Tibial artery (tissue), 4 donors: Measurements from ENCODE around the gene TTC39C.

Experiments used
- DNase-seq, 2 donors: peaks; one replicate each; pipeline ENCODE4 v3.0.0-alpha.2; 2019
- H3K27ac ChIP-seq, 2 donors: fragments of 200-600 bp; sonication (generic) in 1 of 2; 1 replicate in 1 of 2; 2 replicates in 1 of 2; pipeline ENCODE4 v1.5.1; 2018 to 2019; ENCODE audit warnings: mild to moderate bottlenecking in 1 of 2
- H3K27me3 ChIP-seq, 2 donors: fragments of 200-600 bp; sonication (generic) in 1 of 2; one replicate each; pipeline versions ENCODE4 v1.5.1 to v1.6.0; 2016 to 2019
- H3K36me3 ChIP-seq, 3 donors: fragments of 200-600 bp; sonication (generic) in 2 of 3; one replicate each; pipeline ENCODE4 v1.5.1; 2016 to 2019; ENCODE audit warnings: mild to moderate bottlenecking in 2 of 3
- H3K4me1 ChIP-seq, 4 donors: fragments of 200-600 bp; sonication (generic) in 2 of 4; 1 replicate in 3 of 4; 2 replicates in 1 of 4; pipeline ENCODE4 v1.5.1; 2016 to 2019
- H3K4me3 ChIP-seq, 2 donors: fragments of 200-600 bp; sonication (generic) in 1 of 2; 1 replicate in 1 of 2; 2 replicates in 1 of 2; pipeline ENCODE4 v1.5.1; 2018 to 2019; ENCODE audit warnings: mild to moderate bottlenecking in 2 of 2
- H3K9me3 ChIP-seq, 3 donors: fragments of 200-600 bp; sonication (generic) in 1 of 3; one replicate each; pipeline ENCODE4 v1.5.1; 2016 to 2019
- intact Hi-C: fragments of 100-400 bp; cut with DNase I; formaldehyde crosslinking; loops from one replicate; pipeline ENCODE4 v1.15.0; 2023; ENCODE audit warnings: low total_unique reads
- TF ChIP-seq, protein P1 (sequence below), 2 experiments: fragments of 200-600 bp in 1 of 2; fragments of 450-650 bp in 1 of 2; IDR thresholded peaks; one replicate each; pipeline ENCODE4 v1.5.1; 2017 to 2019; ENCODE audit warnings: antibody characterized with exemption in 2 of 2, mild to moderate bottlenecking in 1 of 2, moderate library complexity in 1 of 2

Gene TTC39C

DNA sequence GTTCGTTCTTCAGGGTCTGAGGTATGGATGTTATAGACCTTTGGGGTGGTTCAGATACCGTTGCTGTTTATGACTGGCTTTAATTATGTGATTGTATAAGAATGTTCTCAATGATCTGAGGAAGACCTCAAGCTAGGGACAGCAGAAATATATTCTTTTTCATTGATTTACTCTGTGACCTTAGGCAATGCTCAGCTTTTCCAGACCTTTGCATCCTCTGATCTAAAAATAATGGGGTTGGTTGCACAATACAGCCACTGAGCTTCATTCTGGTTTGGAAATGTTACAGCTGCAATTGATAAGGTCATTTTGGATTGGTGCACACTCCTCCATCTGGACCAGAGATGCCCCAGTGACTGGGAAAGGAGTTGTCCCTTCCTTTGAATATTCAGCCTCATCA, 107.1 kb downstream of the TTC39C start:
- Histone ChIP-seq H3K9me3 (no peaks in the 10 kb centered on the region), H3K4me3 (no peak overlapping the region), H3K27me3 (no peaks in the 10 kb centered on the region), H3K27ac (no peak overlapping the region), H3K36me3 (peaks cover 0 to 14% (median 0%) of the 10 kb centered on the region in 3 donors), H3K4me1 (peaks cover 0 to 10% (median 1%) of the 10 kb centered on the region in 4 donors)
- no peak for DNase-seq
- intact Hi-C loops: no loop called here
- TF ChIP-seq, protein P1, sequence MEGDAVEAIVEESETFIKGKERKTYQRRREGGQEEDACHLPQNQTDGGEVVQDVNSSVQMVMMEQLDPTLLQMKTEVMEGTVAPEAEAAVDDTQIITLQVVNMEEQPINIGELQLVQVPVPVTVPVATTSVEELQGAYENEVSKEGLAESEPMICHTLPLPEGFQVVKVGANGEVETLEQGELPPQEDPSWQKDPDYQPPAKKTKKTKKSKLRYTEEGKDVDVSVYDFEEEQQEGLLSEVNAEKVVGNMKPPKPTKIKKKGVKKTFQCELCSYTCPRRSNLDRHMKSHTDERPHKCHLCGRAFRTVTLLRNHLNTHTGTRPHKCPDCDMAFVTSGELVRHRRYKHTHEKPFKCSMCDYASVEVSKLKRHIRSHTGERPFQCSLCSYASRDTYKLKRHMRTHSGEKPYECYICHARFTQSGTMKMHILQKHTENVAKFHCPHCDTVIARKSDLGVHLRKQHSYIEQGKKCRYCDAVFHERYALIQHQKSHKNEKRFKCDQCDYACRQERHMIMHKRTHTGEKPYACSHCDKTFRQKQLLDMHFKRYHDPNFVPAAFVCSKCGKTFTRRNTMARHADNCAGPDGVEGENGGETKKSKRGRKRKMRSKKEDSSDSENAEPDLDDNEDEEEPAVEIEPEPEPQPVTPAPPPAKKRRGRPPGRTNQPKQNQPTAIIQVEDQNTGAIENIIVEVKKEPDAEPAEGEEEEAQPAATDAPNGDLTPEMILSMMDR (IDR thresholded peaks at IDR 0.05): no peak

DNA sequence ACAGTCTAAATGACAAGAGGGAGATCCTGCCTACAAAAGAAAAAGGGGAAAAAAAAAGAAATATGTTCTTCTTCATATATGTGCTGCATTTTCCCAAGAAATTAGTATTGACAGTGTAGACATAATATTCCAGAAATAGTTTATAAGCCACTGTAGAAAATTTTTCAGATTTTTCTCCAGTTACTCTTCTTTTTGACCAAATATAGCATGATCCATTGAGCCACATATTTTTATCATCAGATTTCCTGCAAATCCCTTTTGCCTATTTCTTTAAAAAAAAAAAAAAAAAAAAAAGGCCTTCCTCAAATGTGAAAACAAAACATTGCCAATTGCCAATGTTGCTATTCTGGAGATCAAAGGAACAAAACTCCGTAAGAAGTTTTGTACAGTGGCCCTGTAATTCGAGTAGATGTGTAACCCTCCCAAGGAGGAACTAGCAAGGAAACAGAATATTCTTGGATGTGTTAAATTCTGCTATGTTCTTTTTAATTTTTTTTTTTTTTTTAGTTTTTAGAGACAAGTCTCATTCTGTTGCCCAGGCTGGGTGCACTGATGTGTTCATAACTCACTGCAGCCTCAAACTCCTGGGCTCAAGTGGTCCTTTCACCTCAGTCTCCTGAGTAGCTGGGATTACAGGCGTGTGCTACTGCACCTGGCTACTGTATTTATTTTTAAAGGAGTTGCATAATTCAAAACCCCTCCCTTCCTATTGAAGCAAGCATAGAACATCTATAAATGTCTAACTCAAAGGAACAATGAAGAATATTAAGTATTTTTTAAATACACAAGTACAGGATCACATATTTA, 111.8 kb downstream of the TTC39C start:
- Histone ChIP-seq H3K4me3 (no peak overlapping the region), H3K4me1 (peaks cover 0 to 14% (median 3%) of the 10 kb centered on the region in 4 donors), H3K27ac (no peak overlapping the region), H3K36me3 (peaks cover 0 to 21% (median 0%) of the 10 kb centered on the region in 3 donors), H3K27me3 (no peaks in the 10 kb centered on the region), H3K9me3 (no peaks in the 10 kb centered on the region)
- TF ChIP-seq, protein P1 (IDR thresholded peaks at IDR 0.05): no peak
- DNase-seq: no peak
- intact Hi-C loops: no loop called here

DNA sequence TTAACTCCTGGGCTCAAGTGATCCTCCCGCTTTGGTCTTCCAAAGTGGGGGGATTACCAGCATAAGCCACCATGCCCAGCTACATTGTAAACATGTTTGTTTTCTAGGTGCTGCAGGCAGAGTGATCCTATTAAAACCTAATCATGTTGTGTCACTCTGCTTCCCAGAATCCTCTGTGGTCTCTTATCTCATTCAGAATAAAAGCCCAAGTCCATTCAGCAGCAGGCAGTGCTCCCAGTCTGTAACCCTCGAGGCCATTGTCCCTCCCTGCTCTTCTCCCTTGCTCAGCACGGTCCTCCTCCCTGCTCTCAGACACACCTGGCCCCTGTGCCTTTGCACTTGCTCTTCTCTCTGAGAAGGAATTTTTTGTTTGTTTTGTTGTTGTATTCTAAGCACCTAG, 113.2 kb downstream of the TTC39C start:
- peaks cover 0 to 14% (median 3%) of the 10 kb centered on the region in 4 donors for H3K4me1 ChIP-seq
- no peak overlapping the region for H3K27ac ChIP-seq
- no peaks in the 10 kb centered on the region for H3K9me3 ChIP-seq
- H3K36me3 ChIP-seq: peaks cover 0 to 27% (median 0%) of the 10 kb centered on the region in 3 donors
- no peak for DNase-seq
- intact Hi-C loops: no loop called here
- no peak overlapping the region for H3K4me3 ChIP-seq
- TF ChIP-seq, protein P1 (IDR thresholded peaks at IDR 0.05): no peak
- no peaks in the 10 kb centered on the region for H3K27me3 ChIP-seq

DNA sequence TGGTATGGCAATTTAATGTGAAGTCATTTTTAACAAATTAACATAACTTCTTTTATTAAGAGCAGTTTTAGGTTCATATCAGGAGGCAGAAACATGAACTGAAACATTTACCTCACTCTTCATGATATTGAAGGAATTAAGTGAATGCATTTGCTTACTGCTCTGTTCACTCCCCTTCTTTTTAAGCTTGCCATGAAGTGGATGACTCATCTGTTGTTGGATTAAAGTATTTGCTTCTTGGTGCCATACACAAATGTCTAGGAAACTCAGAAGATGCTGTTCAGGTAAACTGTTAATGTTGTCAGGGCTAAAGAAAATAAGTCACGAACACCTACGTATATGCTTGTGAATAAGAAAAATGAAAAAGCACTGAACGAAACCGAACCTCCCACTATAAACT, 114.1 kb downstream of the TTC39C start:
- Histone ChIP-seq H3K27me3 (no peaks in the 10 kb centered on the region), H3K4me3 (no peak overlapping the region), H3K4me1 (peaks cover 0 to 14% (median 3%) of the 10 kb centered on the region in 4 donors), H3K9me3 (no peaks in the 10 kb centered on the region), H3K36me3 (peaks cover 0 to 29% (median 0%) of the 10 kb centered on the region in 3 donors), H3K27ac (no peak overlapping the region)
- intact Hi-C loops: no loop called here
- TF ChIP-seq, protein P1 (IDR thresholded peaks at IDR 0.05): no peak
- DNase-seq: no peak

DNA sequence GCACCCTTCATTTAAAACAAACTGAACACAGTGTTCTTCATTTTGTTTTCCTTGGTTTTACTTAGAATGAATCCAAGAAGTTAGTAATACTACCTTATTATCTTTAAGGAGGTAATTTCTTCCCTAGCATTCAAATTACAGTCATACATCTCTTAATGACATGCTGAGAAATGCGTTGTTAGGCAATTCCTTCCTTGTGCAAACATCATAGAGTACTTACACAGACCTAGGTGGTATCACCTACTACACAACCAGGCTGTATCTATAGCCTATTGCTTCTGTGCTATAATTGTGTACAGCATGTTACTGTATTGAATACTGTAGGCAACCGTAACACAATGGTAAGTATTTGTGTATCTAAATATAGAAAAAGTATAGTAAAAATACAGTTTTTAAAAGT, 115.9 kb downstream of the TTC39C start:
- no peak for DNase-seq
- peaks cover 0 to 16% (median 0%) of the 10 kb centered on the region in 3 donors for H3K36me3 ChIP-seq
- TF ChIP-seq, protein P1 (IDR thresholded peaks at IDR 0.05): no peak

More for the DNA sequence above, 115.9 kb downstream of the TTC39C start:
- H3K27me3 ChIP-seq: no peaks in the 10 kb centered on the region
- no peak overlapping the region for H3K4me3 ChIP-seq
- intact Hi-C loops: no loop called here
- H3K4me1 ChIP-seq: peaks cover 0 to 14% (median 3%) of the 10 kb centered on the region in 4 donors
- H3K9me3 ChIP-seq: no peaks in the 10 kb centered on the region
- no peak overlapping the region for H3K27ac ChIP-seq
